Fibroblast of villous mesenchyme (primary cell): ENCODE data around the gene IRF9. TPM values are rescaled to one million over a fixed set of nuclear protein-coding genes. Genes with fewer than 3 reads are reported as not detected.

Experiments used
- DNase-seq: peaks from one replicate; pipeline ENCODE4 v3.0.0-alpha.2; 2010; ENCODE audit warnings: low read depth
- H3K4me3 ChIP-seq: 2 replicates; pipeline ENCODE4 v1.5.1; 2011; ENCODE audit warnings: low read depth, mild to moderate bottlenecking, low read length
- CTCF ChIP-seq: IDR thresholded peaks from 2 replicates; pipeline ENCODE4 v1.5.1; 2012; ENCODE audit warnings: low read depth, mild to moderate bottlenecking, low read length; ENCODE audit not compliant: insufficient read depth
- total RNA-seq: library from RNA; depleted of rRNA; stranded (reverse); fragments of >200 nt; gene quantifications from 2 replicates; pipeline ENCODE4 v1.2.3, GENCODE V29; 2012

The IRF9 gene
- total RNA-seq, 1 donor = 96.7 TPM

GRCh38 chr14:24123424-24124417, 37.3 kb upstream of the IRF9 start:
- no peak for DNase-seq
- no peak for TF ChIP-seq CTCF
- no peak overlapping the region for H3K4me3 ChIP-seq

GRCh38 chr14:24126939-24127338, 34.1 kb upstream of the IRF9 start:
- H3K4me3 ChIP-seq = no peak overlapping the region
- TF ChIP-seq CTCF = no peak
- no peak for DNase-seq

- TF ChIP-seq CTCF = no peak
- H3K4me3 ChIP-seq = no peak overlapping the region
- no peak for DNase-seq
These were observed 33.4 kb upstream of the IRF9 start for GRCh38 chr14:24127673-24128072.

- TF ChIP-seq CTCF = no peak
- no peak overlapping the region for H3K4me3 ChIP-seq
- no peak for DNase-seq
These were observed 31.6 kb upstream of the IRF9 start for GRCh38 chr14:24129410-24129998.

- no peak for TF ChIP-seq CTCF
- H3K4me3 ChIP-seq = no peak within 1 kb of the TSS
- no peak for DNase-seq
These were observed 30.7 kb upstream of the IRF9 start, which contains the start of gene FITM1 for GRCh38 chr14:24130380-24130716. Gene FITM1, plus strand, starts transcription at chr14:24130659. Its CDS starts 905 bp downstream, at chr14:24131564.

GRCh38 chr14:24130717-24131548, 30.1 kb upstream of the IRF9 start:
- H3K4me3 ChIP-seq = no peak overlapping the region
- no peak for DNase-seq
- no peak for TF ChIP-seq CTCF
